LNCAP (cell line): ENCODE data around the gene TMEM132D.

Source experiments
- CTCF ChIP-seq: fragments of 450-650 bp; IDR thresholded peaks from 2 replicates; pipeline ENCODE4 v1.5.1; 2017; ENCODE audit warnings: mild to moderate bottlenecking

Gene TMEM132D

GRCh38 chr12:129119537-129119936 lies 784.3 kb downstream of the TMEM132D start:
- no peak for TF ChIP-seq CTCF

- TF ChIP-seq CTCF: no peak
Observed at GRCh38 chr12:129115558-129115957, 788.3 kb downstream of the TMEM132D start.

GRCh38 chr12:129110575-129110974 lies 793.2 kb downstream of the TMEM132D start:
- TF ChIP-seq CTCF: no peak

- TF ChIP-seq CTCF: no peak
Observed at GRCh38 chr12:129109174-129110001, 794.4 kb downstream of the TMEM132D start.

GRCh38 chr12:129106772-129107171 lies 797.1 kb downstream of the TMEM132D start:
- no peak for TF ChIP-seq CTCF

GRCh38 chr12:129103231-129103630 lies 800.6 kb downstream of the TMEM132D start:
- TF ChIP-seq CTCF: no peak

GRCh38 chr12:129102233-129102632 lies 801.6 kb downstream of the TMEM132D start:
- TF ChIP-seq CTCF: no peak

- TF ChIP-seq CTCF: no peak
Observed at GRCh38 chr12:129101816-129102215, 802.0 kb downstream of the TMEM132D start.
